ENCODE results near the gene AKIRIN2.

The AKIRIN2 gene

DNA sequence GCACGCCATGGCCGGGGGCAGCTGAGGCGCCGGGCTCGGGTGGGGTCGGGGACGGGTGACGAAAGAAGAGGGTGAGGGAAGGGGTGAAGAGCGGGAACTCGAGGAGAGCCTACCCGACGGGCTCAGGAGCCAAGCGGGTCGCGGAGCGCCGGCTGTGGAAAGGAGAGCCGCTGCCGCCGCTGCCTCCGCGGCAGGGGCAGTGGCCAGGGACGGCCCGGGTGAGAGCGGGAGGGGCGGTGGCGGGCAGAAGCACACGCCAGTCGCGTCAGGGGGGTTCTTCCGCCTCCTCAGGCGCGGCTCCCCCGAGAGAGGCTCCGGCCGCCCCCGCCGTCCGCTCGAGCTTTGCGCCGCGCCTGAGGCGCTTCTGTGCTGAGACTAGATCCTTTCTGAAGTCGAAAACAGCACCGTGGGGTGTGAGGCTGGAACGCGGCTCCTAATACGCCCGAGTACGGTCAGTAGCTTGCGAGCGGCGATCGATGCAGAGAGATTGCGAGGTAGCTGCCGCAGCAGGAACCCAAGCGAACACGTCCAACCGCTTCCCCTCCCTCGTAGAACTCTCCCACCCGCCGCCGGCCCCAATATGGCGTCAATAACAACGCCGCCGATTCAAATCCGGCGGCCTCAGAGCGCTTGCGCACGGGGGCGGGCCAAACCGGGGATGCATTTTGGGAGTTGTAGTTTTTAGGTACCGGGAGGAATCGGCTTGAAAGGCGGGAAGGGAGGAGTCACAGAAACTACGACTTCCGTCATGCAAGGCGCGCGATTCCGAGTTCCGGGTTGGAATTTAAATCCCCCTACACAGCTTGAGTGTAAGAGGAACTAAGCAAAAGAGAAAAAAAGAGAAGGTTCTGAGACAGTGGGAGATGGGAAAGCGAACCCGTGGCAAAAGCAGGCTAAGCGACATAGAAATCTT, at the start of gene AKIRIN2:
AKIRIN2 (minus strand) TSS at position 558 of the 913 bp plus-strand sequence; CDS start at position 9, 549 bp downstream.
- peak; percentile 98 to 99 for DNase-seq
- no peak for TF ChIP-seq GATA1 (IDR thresholded peaks at IDR 0.05; ENCODE audit: low read depth, low read length)
- TF ChIP-seq POLR2A (IDR thresholded peaks at IDR 0.05; ENCODE audit: low read length), result peak; percentile 97

DNA sequence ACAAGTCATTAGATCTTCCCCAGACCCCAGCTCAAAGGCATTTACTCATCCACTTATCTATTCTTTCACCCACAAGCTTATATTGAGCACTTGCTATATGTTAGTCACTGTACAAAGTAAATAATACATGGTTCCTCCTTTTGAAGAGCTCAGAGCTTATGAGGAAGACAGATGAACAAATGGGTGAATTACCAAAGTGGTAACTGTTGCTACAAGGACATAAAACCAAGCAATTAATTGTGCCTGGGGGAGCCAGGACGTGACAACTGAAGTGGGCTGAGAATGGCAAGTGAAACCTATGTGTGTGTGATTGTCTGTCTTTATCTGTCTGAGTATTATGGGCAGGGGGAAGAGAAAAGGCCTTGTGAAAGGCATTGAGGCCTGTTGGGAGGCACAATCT, 45.6 kb upstream of the AKIRIN2 start:
- DNase-seq, result no peak
- TF ChIP-seq GATA1 (IDR thresholded peaks at IDR 0.05; ENCODE audit: low read depth, low read length) (no peak), POLR2A (IDR thresholded peaks at IDR 0.05; ENCODE audit: low read length) (no peak)

DNA sequence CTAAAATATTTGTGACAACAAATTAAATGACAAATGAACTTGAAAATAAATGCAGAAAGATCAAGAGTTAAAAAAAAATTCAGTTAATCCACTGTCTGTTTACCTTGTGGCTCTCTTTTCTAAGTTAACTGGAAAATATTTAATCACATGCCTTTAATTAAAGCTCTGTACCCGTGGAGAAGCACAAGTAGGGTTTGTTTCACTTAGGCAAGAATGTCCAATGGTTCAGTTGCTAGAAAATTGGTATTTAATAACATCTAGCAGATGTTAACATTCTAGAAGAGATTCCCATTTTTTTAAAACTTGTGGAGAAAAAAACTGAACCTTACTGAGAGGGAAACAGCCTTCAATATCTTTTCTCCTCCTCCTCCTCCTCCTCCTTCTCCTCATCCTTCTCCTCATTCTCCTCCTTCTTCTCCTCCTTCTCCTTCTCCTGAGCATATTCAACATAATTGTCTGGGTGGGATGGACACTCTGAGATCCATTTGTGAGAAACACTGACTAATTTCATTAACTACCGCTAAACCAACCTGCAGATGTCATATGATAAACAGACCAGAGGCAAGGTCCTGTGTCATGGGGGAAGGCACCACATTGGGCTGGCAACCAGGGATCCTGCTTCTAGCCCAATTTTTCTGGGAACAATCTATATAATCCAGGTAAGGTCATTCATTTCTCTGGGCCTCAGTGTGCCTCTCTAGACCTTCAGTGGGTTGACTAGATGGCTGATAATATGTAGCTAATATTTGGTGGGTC, 44.1 kb upstream of the AKIRIN2 start:
- TF ChIP-seq POLR2A (IDR thresholded peaks at IDR 0.05; ENCODE audit: low read length) (no peak), GATA1 (IDR thresholded peaks at IDR 0.05; ENCODE audit: low read depth, low read length) (no peak)
- DNase-seq, result no peak

DNA sequence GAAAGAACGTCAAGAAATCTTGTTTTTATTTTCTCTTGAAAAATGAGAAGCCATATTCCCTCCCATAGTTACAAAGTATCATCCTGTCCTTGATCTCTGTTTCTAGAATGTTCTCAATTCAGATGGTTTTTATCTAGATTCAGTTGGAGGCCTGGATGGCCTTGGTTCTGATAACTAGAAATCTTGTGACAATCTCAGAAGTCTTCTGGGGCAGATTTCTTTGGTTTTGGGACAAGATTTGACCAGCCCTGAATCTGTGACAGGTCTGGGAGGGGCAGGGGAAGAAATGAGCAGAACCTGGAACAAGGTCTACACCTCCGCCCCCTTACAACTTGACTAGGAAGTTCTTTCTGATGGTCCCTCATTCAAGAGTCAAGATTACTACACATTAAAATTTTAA, 41.4 kb upstream of the AKIRIN2 start:
- DNase-seq, result no peak
- TF ChIP-seq POLR2A (IDR thresholded peaks at IDR 0.05; ENCODE audit: low read length), result no peak
- TF ChIP-seq GATA1 (IDR thresholded peaks at IDR 0.05; ENCODE audit: low read depth, low read length), result no peak

DNA sequence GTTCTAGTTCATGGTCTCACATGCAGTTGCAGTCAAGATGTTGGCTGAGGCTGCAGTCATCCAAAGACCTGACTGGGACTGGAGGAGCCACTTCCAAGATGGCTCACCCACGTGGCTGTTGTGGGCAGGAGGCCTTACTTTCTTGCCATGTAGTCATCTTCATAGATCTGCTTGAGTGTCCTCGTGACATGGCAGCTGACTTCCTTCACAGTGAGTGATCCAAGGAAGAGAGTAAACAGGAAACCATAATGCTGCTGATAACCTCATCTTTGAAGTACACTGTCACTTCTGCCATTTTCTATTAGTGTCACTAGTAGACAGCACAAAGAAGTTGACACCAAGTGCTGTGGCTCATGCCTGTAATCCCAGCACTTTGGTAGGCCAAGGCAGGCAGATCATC, 40.1 kb upstream of the AKIRIN2 start:
- TF ChIP-seq POLR2A (IDR thresholded peaks at IDR 0.05; ENCODE audit: low read length) (no peak), GATA1 (IDR thresholded peaks at IDR 0.05; ENCODE audit: low read depth, low read length) (no peak)
- peak in 1 of 2 experiments; percentile 8 for DNase-seq

DNA sequence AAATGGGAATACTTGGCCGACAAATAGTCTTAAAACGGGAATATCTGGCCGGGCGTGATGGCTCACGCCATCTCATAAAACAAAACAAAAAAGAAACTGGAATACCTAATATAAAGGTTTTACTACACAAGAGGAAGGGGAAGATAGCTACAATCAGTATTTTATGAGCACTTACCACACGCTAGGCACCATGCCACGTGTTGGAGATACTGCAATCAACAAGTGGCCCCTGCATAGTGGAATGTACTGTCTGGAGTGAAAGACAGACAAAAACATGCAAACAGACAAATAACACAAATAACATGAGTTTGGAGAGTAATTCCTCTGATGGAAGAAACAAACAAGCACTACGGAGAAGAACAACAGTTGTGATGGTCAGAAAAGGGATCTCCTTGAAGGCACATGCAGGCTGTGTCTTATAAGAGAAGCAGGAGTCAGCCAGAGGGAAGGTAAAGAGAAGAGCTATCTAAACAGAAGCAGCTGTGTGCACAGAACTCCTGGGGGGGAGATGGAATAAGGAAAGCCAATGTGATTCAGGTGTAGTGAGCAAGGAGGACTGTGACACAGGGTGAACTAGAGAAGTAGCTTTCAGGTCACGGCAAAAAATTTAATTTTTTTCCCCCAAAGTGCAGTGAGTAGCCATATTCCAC, 39.1 kb upstream of the AKIRIN2 start:
- TF ChIP-seq POLR2A (IDR thresholded peaks at IDR 0.05; ENCODE audit: low read length) (no peak), GATA1 (IDR thresholded peaks at IDR 0.05; ENCODE audit: low read depth, low read length) (no peak)
- DNase-seq, result no peak

DNA sequence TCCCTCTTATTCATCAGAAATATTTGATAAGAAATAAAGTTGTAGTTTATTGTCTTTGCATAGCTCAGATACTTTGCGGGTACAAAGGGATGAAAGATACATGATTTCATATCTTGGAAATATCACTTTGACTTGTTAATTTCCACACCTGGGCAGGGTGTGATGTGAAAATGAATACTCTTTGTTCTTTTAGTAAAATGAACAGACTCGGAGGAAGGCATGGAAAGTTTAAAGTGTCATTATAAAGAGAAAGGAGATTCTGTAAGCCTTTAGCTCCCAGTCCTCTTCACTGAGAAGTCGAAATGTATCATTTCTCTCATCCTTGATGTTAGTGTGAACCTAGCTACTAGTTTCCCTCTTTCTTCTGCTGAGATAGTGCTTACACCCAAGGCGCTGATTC, 36.7 kb upstream of the AKIRIN2 start:
- no peak for TF ChIP-seq POLR2A (IDR thresholded peaks at IDR 0.05; ENCODE audit: low read length)
- TF ChIP-seq GATA1 (IDR thresholded peaks at IDR 0.05; ENCODE audit: low read depth, low read length), result no peak
- no peak for DNase-seq

DNA sequence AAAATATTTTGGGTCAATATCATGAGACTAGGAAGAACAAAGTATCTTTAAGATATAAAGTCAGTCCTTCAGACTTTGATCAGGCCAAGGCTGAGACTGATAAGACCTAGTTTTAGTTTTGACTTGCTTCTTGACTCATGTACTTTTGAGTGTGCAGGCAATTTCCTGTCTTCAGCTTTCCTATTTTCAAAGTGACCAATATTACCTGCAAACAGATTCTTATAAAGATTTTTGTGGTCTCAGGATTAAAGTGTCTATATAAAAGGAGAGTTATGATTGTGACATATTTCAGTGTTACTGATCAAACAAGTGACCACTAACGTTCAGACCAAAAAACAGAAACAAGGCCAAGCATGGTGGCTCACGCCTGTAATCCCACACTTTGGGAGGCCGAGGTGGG, 36.0 kb upstream of the AKIRIN2 start:
- no peak for TF ChIP-seq POLR2A (IDR thresholded peaks at IDR 0.05; ENCODE audit: low read length)
- no peak for TF ChIP-seq GATA1 (IDR thresholded peaks at IDR 0.05; ENCODE audit: low read depth, low read length)
- no peak for DNase-seq

DNA sequence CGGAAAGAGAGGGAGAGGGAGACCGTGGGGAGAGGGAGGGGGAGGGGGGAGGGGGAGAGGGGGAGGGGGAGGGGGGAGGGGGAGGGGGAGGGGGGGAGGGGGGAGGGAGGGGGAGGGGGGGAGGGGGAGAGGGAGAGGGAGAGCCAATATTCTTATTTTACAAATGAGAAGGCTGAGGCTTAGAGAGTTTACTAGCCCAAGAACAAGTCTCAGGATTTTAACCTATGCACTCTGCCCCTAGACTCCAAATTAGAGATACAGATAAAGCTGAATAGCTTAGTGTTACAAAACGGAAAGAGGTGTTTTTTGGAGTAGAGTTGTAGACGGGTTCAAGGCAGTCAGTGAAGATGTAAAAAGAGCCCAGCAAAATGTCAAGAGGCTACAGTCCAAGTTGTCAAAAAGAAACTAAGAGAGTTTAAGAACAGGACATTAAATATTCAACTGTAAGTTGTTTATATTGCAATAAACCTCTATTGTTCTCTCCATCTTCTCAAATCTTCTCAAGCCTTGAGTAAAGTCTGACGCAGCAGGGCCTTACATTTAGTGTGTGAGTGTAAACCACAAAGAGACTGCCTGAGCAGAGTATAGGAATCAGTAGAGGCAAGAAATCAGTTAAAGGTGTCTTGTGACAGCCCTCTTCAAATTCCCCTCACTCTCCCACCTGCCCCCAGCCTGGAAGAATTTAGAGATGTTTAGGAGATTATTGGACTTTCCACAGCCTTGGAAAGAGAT, 34.9 kb upstream of the AKIRIN2 start:
- DNase-seq, result no peak
- no peak for TF ChIP-seq POLR2A (IDR thresholded peaks at IDR 0.05; ENCODE audit: low read length)
- no peak for TF ChIP-seq GATA1 (IDR thresholded peaks at IDR 0.05; ENCODE audit: low read depth, low read length)

DNA sequence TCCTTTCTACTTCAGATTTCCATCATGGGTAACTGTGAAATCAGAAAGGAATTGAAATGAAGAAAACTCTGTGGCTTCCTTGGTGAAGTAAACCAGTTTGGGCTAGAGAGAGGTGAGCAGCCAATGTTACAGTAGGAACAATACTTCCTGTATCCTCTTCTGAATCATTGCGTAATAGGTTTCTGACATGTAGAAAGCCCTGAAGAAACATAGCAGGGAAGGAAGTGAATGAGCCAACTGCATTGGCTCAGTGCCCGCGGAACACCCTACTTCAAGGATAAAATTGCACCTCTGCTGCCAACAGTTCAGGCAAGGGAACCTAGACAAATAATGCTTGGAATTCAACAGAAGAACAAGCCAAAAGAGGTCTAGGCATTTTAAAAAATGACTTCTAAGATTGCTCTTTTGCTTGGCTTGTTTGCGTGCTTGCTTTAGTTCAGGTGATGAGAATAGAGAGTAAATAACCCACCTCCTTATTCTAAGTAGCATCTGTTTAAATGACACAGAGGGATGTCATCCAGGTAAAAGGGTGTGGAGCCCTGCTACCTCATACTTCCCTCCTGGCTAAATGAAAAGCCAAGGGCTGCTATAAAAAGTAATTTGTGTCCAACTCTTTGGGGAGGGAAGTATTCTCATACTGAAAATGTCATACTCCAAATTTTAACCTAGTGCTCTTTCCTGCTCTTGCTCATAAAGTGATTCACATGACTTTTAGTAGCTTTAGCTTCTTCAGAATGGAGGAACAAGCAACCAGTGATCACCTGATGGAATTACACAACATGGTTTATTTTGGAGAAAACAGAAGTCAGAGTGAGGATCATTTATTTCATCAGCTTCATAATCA, 30.0 kb upstream of the AKIRIN2 start:
- peak; percentile 80 to 90 for DNase-seq
- TF ChIP-seq POLR2A (IDR thresholded peaks at IDR 0.05; ENCODE audit: low read length) (no peak), GATA1 (IDR thresholded peaks at IDR 0.05; ENCODE audit: low read depth, low read length) (no peak)

DNA sequence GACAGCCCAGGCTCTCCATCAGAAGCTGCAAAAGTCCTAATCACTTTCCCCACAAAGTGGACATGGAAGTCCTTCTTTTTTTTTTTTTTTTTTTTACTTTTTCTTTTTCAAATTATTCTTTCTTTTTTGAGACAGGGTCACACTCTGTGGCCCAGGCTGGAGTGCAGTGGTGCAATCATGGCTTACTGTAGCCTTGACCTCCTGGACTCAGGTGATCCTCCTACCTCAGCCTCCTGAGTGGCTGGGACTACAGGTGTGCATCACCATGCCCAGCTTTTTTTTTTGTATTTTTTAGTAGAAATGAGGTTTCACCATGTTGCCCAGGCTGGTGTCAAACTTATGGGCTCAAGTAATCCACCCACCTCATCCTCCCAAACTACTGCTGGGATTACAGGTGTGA, 29.0 kb upstream of the AKIRIN2 start:
- TF ChIP-seq POLR2A (IDR thresholded peaks at IDR 0.05; ENCODE audit: low read length) (no peak), GATA1 (IDR thresholded peaks at IDR 0.05; ENCODE audit: low read depth, low read length) (no peak)
- DNase-seq, result no peak

DNA sequence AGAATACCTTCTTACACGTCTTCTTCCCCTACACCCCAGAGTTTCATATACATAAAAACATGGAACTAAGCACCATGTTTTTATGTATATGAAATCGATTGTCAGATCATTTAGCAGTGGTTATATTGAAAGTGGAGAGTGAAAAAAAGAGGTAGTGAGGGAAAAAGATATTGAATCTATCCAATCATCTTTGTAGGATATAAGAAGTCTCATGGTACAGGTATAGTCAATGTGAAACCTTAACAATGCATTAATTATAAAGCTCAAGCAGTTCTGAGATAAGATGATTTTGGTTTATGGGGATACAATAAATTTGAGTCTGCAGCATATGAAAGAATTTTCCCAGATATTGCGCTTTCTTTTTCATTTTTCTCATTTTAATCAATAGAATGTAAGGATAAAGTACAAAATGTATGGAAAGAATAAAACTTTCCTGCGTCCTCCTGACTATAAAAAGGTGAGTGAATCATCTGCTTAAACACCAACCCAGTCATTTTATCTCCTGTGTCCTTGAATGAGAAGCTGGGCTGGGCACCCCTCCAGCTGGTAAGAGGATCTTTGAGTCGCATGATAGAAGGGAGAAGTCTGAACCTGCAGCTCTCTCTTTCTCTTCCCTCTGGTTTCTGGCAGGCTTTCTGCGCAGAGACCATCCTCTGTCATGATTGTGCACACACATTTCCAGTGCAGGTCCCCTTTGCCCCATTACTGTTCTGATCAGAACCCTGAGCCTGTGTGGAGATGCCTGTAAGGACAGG, 28.1 kb upstream of the AKIRIN2 start:
- TF ChIP-seq GATA1 (IDR thresholded peaks at IDR 0.05; ENCODE audit: low read depth, low read length) (no peak), POLR2A (IDR thresholded peaks at IDR 0.05; ENCODE audit: low read length) (no peak)
- DNase-seq, result no peak
